Measurements from ENCODE around the gene TNFAIP3.

- TF ChIP-seq, protein P1, sequence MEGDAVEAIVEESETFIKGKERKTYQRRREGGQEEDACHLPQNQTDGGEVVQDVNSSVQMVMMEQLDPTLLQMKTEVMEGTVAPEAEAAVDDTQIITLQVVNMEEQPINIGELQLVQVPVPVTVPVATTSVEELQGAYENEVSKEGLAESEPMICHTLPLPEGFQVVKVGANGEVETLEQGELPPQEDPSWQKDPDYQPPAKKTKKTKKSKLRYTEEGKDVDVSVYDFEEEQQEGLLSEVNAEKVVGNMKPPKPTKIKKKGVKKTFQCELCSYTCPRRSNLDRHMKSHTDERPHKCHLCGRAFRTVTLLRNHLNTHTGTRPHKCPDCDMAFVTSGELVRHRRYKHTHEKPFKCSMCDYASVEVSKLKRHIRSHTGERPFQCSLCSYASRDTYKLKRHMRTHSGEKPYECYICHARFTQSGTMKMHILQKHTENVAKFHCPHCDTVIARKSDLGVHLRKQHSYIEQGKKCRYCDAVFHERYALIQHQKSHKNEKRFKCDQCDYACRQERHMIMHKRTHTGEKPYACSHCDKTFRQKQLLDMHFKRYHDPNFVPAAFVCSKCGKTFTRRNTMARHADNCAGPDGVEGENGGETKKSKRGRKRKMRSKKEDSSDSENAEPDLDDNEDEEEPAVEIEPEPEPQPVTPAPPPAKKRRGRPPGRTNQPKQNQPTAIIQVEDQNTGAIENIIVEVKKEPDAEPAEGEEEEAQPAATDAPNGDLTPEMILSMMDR (IDR thresholded peaks at IDR 0.05; ENCODE audit: insufficient read depth, low read length): no peak
- TF ChIP-seq GABPA (IDR thresholded peaks at IDR 0.05; ENCODE audit: low read depth): no peak
- TF ChIP-seq POLR2AphosphoS5 (IDR thresholded peaks at IDR 0.05; ENCODE audit: low read depth): no peak
- TF ChIP-seq SPI1 (IDR thresholded peaks at IDR 0.05; ENCODE audit: borderline replicate concordance, low read depth): no peak
- TF ChIP-seq REST (IDR thresholded peaks at IDR 0.05; ENCODE audit: insufficient replicate concordance, low read depth): no peak
Observed at GRCh38 chr6:137906020-137906472, 39.0 kb downstream of the TNFAIP3 start.

All from HL-60 (cell line).